HepG2 (cell line): Measurements from ENCODE around the gene ITGB1. TPM values are rescaled to one million over a fixed set of nuclear protein-coding genes. Genes with fewer than 3 reads are reported as not detected.

Experiments used
- ATF7-NPFF ChIP-seq: sonication (generic); formaldehyde crosslinking; IDR thresholded peaks from 2 replicates; pipeline ENCODE4 v1.8.1; 2023; ENCODE audit warnings: mild to moderate bottlenecking, low read depth, missing genetic modification reagents, moderate library complexity
- JDP2 ChIP-seq: sonication (generic); formaldehyde crosslinking; IDR thresholded peaks from 2 replicates; pipeline ENCODE4 v1.8.1; 2022; ENCODE audit warnings: missing genetic modification reagents, borderline replicate concordance
- MAF1 ChIP-seq: sonication (generic); formaldehyde crosslinking; IDR thresholded peaks from 2 replicates; pipeline ENCODE4 v1.5.0; 2020; ENCODE audit warnings: missing genetic modification reagents, borderline replicate concordance
- NAIF1 ChIP-seq: sonication (generic); formaldehyde crosslinking; IDR thresholded peaks from 2 replicates; pipeline ENCODE4 v1.5.0; 2020; ENCODE audit warnings: mild to moderate bottlenecking, missing genetic modification reagents, borderline replicate concordance
- NBN ChIP-seq: fragments of 450-650 bp; conservative IDR thresholded peaks from 2 replicates; pipeline ENCODE4 v1.6.1; 2017
- RFX5 ChIP-seq: IDR thresholded peaks from 2 replicates; pipeline ENCODE4 v1.6.1; 2011; ENCODE audit warnings: low read depth, low read length, improper control_type of control experiment
- SIX1 ChIP-seq: sonication (generic); formaldehyde crosslinking; IDR thresholded peaks from 2 replicates; pipeline ENCODE4 v1.4.0; 2020; ENCODE audit warnings: missing genetic modification reagents, borderline replicate concordance
- TOE1 ChIP-seq: sonication (generic); formaldehyde crosslinking; IDR thresholded peaks from 2 replicates; pipeline ENCODE4 v1.4.0; 2020; ENCODE audit warnings: mild to moderate bottlenecking, missing genetic modification reagents
- ZBTB3 ChIP-seq: sonication (generic); formaldehyde crosslinking; IDR thresholded peaks from 2 replicates; pipeline ENCODE4 v1.4.0; 2020; ENCODE audit warnings: low read depth, mild to moderate bottlenecking, moderate library complexity, missing genetic modification reagents, borderline replicate concordance
- ZNF232 ChIP-seq: sonication (generic); formaldehyde crosslinking; IDR thresholded peaks from 2 replicates; pipeline ENCODE4 v1.4.0; 2020; ENCODE audit warnings: missing genetic modification reagents, borderline replicate concordance
- ZNF234 ChIP-seq: sonication (generic); formaldehyde crosslinking; conservative IDR thresholded peaks from 2 replicates; pipeline ENCODE4 v1.5.1; 2020; ENCODE audit warnings: mild to moderate bottlenecking, missing genetic modification reagents
- ZNF362 ChIP-seq: sonication (generic); formaldehyde crosslinking; IDR thresholded peaks from 2 replicates; pipeline ENCODE4 v1.4.0; 2020; ENCODE audit warnings: missing genetic modification reagents, mild to moderate bottlenecking, borderline replicate concordance
- ZNF407 ChIP-seq: sonication (generic); formaldehyde crosslinking; IDR thresholded peaks from one replicate; pipeline ENCODE4 v1.5.1; 2020; ENCODE audit warnings: mild to moderate bottlenecking, missing genetic modification reagents; ENCODE audit errors: not compliant biosample characterization
- ZNF674 ChIP-seq: sonication (generic); formaldehyde crosslinking; IDR thresholded peaks from 2 replicates; pipeline ENCODE4 v1.5.0; 2020; ENCODE audit warnings: low read depth, mild to moderate bottlenecking, missing genetic modification reagents
- polyA plus RNA-seq, 8 experiments: library from polyadenylated mRNA; depleted of rRNA in 3 of 8; stranded (reverse) in 7 of 8; unstranded in 1 of 8; fragments of >200 nt; fragmentation: Illumina TruSeq in 4 of 8; extraction: Trizol in 4 of 8; gene quantifications; 2 replicates each; pipeline versions ENCODE4 v1.2.1 to v1.2.3, GENCODE V29; 2011 to 2016; ENCODE audit warnings: low read depth in 4 of 8, missing spikeins in 1 of 8, mixed read lengths in 1 of 8; ENCODE audit not compliant: insufficient read depth in 1 of 8
- total RNA-seq, 5 experiments: library from RNA; depleted of rRNA; stranded (reverse); fragments of >200 nt; fragmentation: Illumina TruSeq; extraction: Trizol; gene quantifications; 2 replicates each; pipeline ENCODE4 v1.2.3, GENCODE V29; 2016; ENCODE audit warnings: low read depth in 1 of 5
- TF ChIP-seq, protein P1 (sequence below): sonication (generic); formaldehyde crosslinking; IDR thresholded peaks from 2 replicates; pipeline ENCODE4 v1.5.0; 2020; ENCODE audit warnings: missing genetic modification reagents
- TF ChIP-seq, protein P2 (sequence below): sonication (generic); formaldehyde crosslinking; IDR thresholded peaks from 2 replicates; pipeline ENCODE4 v1.5.1; 2020; ENCODE audit warnings: mild to moderate bottlenecking, moderate library complexity, missing genetic modification reagents

ITGB1 gene
- total and polyA plus RNA-seq, 2 of the 13 experiments (the other 11 are each of a cell fraction or from before 2014, with no cell fraction given), result 190 to 204 TPM

DNA sequence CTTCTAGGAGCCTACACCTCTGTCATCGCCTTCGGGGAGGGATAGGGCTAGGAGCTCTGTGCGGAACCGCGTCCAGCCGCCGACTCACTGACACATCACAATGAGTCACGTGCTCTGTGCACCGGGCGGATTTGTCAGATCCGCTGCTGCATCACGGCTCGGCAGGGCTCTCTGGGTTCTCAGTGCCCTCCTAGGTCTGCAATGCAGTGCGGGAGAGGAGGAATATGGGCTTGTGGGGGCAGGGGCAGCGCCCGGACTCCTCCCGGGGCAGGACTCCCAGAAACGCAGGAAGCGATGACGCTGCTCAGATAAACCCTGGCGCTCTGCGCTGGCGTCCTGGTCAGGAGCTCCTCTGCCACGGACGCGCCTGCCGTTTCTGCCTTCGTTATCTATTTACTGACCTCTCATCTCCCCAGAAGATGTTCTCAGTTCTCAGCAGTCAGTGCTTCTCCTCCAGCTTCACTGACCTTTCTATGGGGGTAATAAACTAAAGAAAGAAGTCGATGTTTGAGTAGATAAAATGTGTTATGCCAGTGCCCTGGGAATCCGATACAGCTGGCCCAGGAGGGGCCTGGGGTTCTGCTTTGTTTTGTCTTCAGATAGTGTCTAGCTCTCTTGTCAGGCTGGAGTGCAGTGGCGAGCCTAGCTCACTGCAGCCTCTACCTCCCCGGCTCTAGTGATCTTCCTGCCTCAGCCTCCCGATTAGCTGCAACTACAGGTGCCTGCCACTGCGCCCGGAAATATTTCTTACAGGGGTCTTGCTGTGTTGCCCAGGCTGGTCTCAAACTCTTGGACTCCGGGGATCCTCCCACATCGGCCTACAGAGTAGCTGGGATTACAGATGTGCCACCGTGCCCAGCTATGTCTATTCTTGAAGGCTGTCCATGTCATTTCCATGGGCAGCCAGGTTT lies 22.8 kb upstream of the ITGB1 start (continued):
- TF ChIP-seq ZNF407 (CRISPR knock-in tag), result no peak
- TF ChIP-seq SIX1 (CRISPR knock-in tag), result no peak; the same call in 1 of the 2 replicates
- TF ChIP-seq, protein P1, sequence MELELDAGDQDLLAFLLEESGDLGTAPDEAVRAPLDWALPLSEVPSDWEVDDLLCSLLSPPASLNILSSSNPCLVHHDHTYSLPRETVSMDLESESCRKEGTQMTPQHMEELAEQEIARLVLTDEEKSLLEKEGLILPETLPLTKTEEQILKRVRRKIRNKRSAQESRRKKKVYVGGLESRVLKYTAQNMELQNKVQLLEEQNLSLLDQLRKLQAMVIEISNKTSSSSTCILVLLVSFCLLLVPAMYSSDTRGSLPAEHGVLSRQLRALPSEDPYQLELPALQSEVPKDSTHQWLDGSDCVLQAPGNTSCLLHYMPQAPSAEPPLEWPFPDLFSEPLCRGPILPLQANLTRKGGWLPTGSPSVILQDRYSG (CRISPR knock-in tag), result no peak
- no peak for TF ChIP-seq ZBTB3
- TF ChIP-seq ZNF362, result peak; percentile 34; the same call in 1 of the 2 replicates
- no peak for TF ChIP-seq JDP2
- no peak for TF ChIP-seq MAF1
- TF ChIP-seq ZNF674 (CRISPR knock-in tag), result no peak
- TF ChIP-seq TOE1 (CRISPR knock-in tag), result no peak
- TF ChIP-seq NAIF1 (CRISPR knock-in tag), result peak; percentile 82; the same call in 1 of the 2 replicates
- TF ChIP-seq NBN, result no peak
- TF ChIP-seq, protein P2, sequence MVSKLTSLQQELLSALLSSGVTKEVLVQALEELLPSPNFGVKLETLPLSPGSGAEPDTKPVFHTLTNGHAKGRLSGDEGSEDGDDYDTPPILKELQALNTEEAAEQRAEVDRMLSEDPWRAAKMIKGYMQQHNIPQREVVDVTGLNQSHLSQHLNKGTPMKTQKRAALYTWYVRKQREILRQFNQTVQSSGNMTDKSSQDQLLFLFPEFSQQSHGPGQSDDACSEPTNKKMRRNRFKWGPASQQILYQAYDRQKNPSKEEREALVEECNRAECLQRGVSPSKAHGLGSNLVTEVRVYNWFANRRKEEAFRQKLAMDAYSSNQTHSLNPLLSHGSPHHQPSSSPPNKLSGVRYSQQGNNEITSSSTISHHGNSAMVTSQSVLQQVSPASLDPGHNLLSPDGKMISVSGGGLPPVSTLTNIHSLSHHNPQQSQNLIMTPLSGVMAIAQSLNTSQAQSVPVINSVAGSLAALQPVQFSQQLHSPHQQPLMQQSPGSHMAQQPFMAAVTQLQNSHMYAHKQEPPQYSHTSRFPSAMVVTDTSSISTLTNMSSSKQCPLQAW (CRISPR knock-in tag), result peak; percentile 75
- TF ChIP-seq RFX5, result peak; percentile 32; the same call in 1 of the 2 replicates
- no peak for TF ChIP-seq ATF7-NPFF (CRISPR knock-in tag)
- TF ChIP-seq ZNF234 (CRISPR knock-in tag), result no peak
- peak; percentile 26; the same call in 1 of the 2 replicates for TF ChIP-seq ZNF232
